GM10248 (cell line): ENCODE measurements around the gene DNAJA3.

Experiments
- CTCF ChIA-PET: fragments of 300-600 bp; sonication (Branson Sonifier 250); formaldehyde crosslinking; extraction: SDS; loops from one replicate; lab custom pipeline; 2021; ENCODE audit warnings: antibody characterized with exemption; lab: Yijun Ruan, JAX
- POLR2A ChIA-PET: fragments of 350-650 bp; sonication (Branson Sonifier 250); formaldehyde crosslinking; extraction: SDS; loops from one replicate; lab custom pipeline; 2020; ENCODE audit warnings: antibody characterized with exemption; lab: Yijun Ruan, JAX
- DNase-seq: peaks from one replicate; pipeline ENCODE4 v3.0.0; 2012; ENCODE audit errors: extremely low spot score
- CTCF ChIP-seq: IDR thresholded peaks from 2 replicates; pipeline ENCODE4 v1.5.1; 2012; ENCODE audit warnings: mild to moderate bottlenecking, low read depth; ENCODE audit errors: extremely low read depth, missing control alignments, control extremely low read depth

Gene DNAJA3

GRCh38 chr16:4420505-4421105, 5.1 kb upstream of the DNAJA3 start:
- ChIA-PET CTCF (interaction anchor here (1.0 to 8.7 kb wide), 3 partner anchors 17 to 640 kb away, joined by 3 to 89 read pairs (median 3); no protein-coding TSS in a partner anchor), POLR2A (no interaction called here)
- no peak for TF ChIP-seq CTCF
- DNase-seq = no peak

- no peak for TF ChIP-seq CTCF
- ChIA-PET CTCF (interaction anchor here (1.0 to 2.1 kb wide), 2 partner anchors 9 to 24 kb away, joined by 3 to 5 read pairs; no protein-coding TSS in a partner anchor), POLR2A (no interaction called here)
- DNase-seq = no peak
Observed at GRCh38 chr16:4426021-4426684, 485 bp downstream of the DNAJA3 start.

- CTCF ChIA-PET = interaction anchor here (1.0 to 2.1 kb wide), 2 partner anchors 9 to 24 kb away, joined by 3 to 5 read pairs; no protein-coding TSS in a partner anchor
- TF ChIP-seq CTCF = no peak
- POLR2A ChIA-PET = no interaction called here
- DNase-seq = no peak
Observed at GRCh38 chr16:4426722-4427372, 1.2 kb downstream of the DNAJA3 start.

GRCh38 chr16:4428500-4428899, 2.8 kb downstream of the DNAJA3 start:
- TF ChIP-seq CTCF = no peak
- ChIA-PET CTCF (interaction anchor here (1.5 kb wide), 1 partner anchor 26 kb away, joined by 5 read pairs; no protein-coding TSS in a partner anchor), POLR2A (interaction anchor here (0.8 to 0.9 kb wide), 2 partner anchors 12 to 24 kb away, joined by 4 to 6 read pairs; partner anchors contain the start of gene CORO7)
- DNase-seq = no peak

- ChIA-PET CTCF (no interaction called here), POLR2A (no interaction called here)
- no peak for DNase-seq
- no peak for TF ChIP-seq CTCF
Observed at GRCh38 chr16:4431023-4431422, 5.4 kb downstream of the DNAJA3 start.

- ChIA-PET CTCF (no interaction called here), POLR2A (no interaction called here)
- no peak for DNase-seq
- no peak for TF ChIP-seq CTCF
Observed at GRCh38 chr16:4433228-4433627, 7.6 kb downstream of the DNAJA3 start.
